22Rv1 (cell line): ENCODE data around the gene PSMB11.

Source experiments
- CTCF ChIP-seq: fragments of 450-650 bp; IDR thresholded peaks from 2 replicates; pipeline ENCODE4 v1.5.1; 2017; ENCODE audit warnings: mild to moderate bottlenecking
- ZFX ChIP-seq: fragments of 450-650 bp; IDR thresholded peaks from 2 replicates; pipeline ENCODE4 v1.6.1; 2017; ENCODE audit warnings: antibody characterized with exemption, borderline replicate concordance

DNA sequence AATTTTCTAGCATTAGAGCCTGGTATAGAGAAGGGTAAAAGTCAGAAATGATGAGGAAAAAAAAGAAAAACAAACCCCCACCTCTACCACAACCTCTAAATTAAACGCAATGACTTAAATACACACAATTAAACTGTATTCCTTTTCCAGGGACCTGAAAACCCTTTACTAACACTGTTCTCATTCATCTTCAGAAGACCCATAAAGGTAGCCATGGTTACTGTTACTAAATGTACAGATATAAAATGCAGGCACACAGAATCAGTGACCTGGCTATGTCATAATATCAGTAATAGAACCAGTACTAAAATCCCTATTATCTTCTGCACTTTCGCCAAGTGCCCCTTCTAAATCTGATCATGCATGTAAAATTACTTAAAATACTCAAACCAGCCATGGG is 51.5 kb downstream of the PSMB11 start:
- no peak for TF ChIP-seq CTCF
- TF ChIP-seq ZFX = no peak
